ENCODE measurements around the gene NOL6. TPM values are rescaled to one million over a fixed set of nuclear protein-coding genes. Genes with fewer than 3 reads are reported as not detected.
A peak's percentile ranks its signal among the peaks of the same experiment; 100 is the strongest.

NOL6 gene
- total and polyA plus RNA-seq, 2 of the 13 experiments (the other 11 are each of a cell fraction or from before 2014, with no cell fraction given): 17.0 to 30.2 TPM

GRCh38 chr9:33473643-33474352, at the start of gene NOL6 (continued):
- no peak for TF ChIP-seq TCF7 (IDR thresholded peaks at IDR 0.05; ENCODE audit: low read depth)
- peak; percentile 90; the same call in 1 of the 2 replicates for TF ChIP-seq YEATS4 (CRISPR knock-in tag; IDR thresholded peaks at IDR 0.05; ENCODE audit: borderline replicate concordance)
- no peak for TF ChIP-seq ZBTB3 (CRISPR knock-in tag; IDR thresholded peaks at IDR 0.05; ENCODE audit: borderline replicate concordance, low read depth)
- TF ChIP-seq NFE2L1 (CRISPR knock-in tag; IDR thresholded peaks at IDR 0.05; ENCODE audit: borderline replicate concordance): peak; percentile 69; the same call in 1 of the 2 replicates
- TF ChIP-seq ARNT2 (CRISPR knock-in tag; IDR thresholded peaks at IDR 0.05; ENCODE audit: low read depth): no peak
- no peak for TF ChIP-seq ZSCAN12 (CRISPR knock-in tag; IDR thresholded peaks at IDR 0.05)
- peak; percentile 98 for TF ChIP-seq SP4 (CRISPR knock-in tag; IDR thresholded peaks at IDR 0.05)
- TF ChIP-seq ZNF317 (CRISPR knock-in tag; IDR thresholded peaks at IDR 0.05): no peak
- TF ChIP-seq ARID3A (IDR thresholded peaks at IDR 0.05; ENCODE audit: low read depth, low read length): peak; percentile 40; the same call in 1 of the 2 replicates
- no peak for TF ChIP-seq ZC3H13 (CRISPR knock-in tag; IDR thresholded peaks at IDR 0.05)
- TF ChIP-seq THAP11 (CRISPR knock-in tag; IDR thresholded peaks at IDR 0.05): peak; percentile 96
- TF ChIP-seq ELF1 (CRISPR knock-in tag; IDR thresholded peaks at IDR 0.05): peak; percentile 92
- no peak for TF ChIP-seq ZSCAN25 (CRISPR knock-in tag; IDR thresholded peaks at IDR 0.05)
- peak; percentile 66; the same call in 1 of the 2 replicates for TF ChIP-seq ELF4 (CRISPR knock-in tag; IDR thresholded peaks at IDR 0.05; ENCODE audit: borderline replicate concordance)
- 0 out of 2 replicates have a peak, but pooled peaks have one; percentile 23 for TF ChIP-seq ZNF768 (CRISPR knock-in tag; IDR thresholded peaks at IDR 0.05)
- TF ChIP-seq SP2 (CRISPR knock-in tag; IDR thresholded peaks at IDR 0.05): peak; percentile 94
- TF ChIP-seq ZNF510 (CRISPR knock-in tag; IDR thresholded peaks at IDR 0.05; ENCODE audit: low read depth): no peak
- TF ChIP-seq ZNF30 (CRISPR knock-in tag; IDR thresholded peaks at IDR 0.05): no peak
- TF ChIP-seq TEAD3 (CRISPR knock-in tag; optimal IDR thresholded peaks at IDR 0.05; ENCODE audit: borderline replicate concordance): peak; percentile 75
- peak; percentile 56; the same call in 1 of the 2 replicates for TF ChIP-seq HCFC1 (IDR thresholded peaks at IDR 0.05; ENCODE audit: low read depth, low read length)
- 0 out of 2 replicates have a peak, but pooled peaks have one; percentile 42 for TF ChIP-seq ZNF331 (CRISPR knock-in tag; IDR thresholded peaks at IDR 0.05)
- no peak for TF ChIP-seq CREBL2 (CRISPR knock-in tag; IDR thresholded peaks at IDR 0.05; ENCODE audit: borderline replicate concordance)
- TF ChIP-seq FOXA3 (CRISPR knock-in tag; IDR thresholded peaks at IDR 0.05): peak; percentile 37; the same call in 1 of the 2 replicates
- no peak for TF ChIP-seq ATF7-NPFF (CRISPR knock-in tag; IDR thresholded peaks at IDR 0.05; ENCODE audit: low read depth)
- peak; percentile 98 for TF ChIP-seq KAT8 (CRISPR knock-in tag; IDR thresholded peaks at IDR 0.05)
- TF ChIP-seq HNRNPK (IDR thresholded peaks at IDR 0.05; ENCODE audit: low read depth, low read length, poor library complexity, severe bottlenecking): no peak
- TF ChIP-seq CENPT (CRISPR knock-in tag; IDR thresholded peaks at IDR 0.05; ENCODE audit: low read depth): no peak
- peak; percentile 77 for TF ChIP-seq HOMEZ (CRISPR knock-in tag; IDR thresholded peaks at IDR 0.05; ENCODE audit: low read depth)
- peak; percentile 90; the same call in 1 of the 2 replicates for TF ChIP-seq MYC (CRISPR knock-in tag; IDR thresholded peaks at IDR 0.05; ENCODE audit: borderline replicate concordance)
- TF ChIP-seq ZBTB7A (CRISPR knock-in tag; IDR thresholded peaks at IDR 0.05): no peak

All from HepG2 (cell line).